Mucosa of stomach (tissue), 1 donor: ENCODE results near the gene BUD31.
A peak's percentile ranks its signal among the peaks of the same experiment; 100 is the strongest.
"Not testable (repeated sequence)": the region's sequence is repeated elsewhere in the genome, so short reads cannot be mapped to it uniquely, and the experiment has no call there.

Source experiments
- H3K27me3 ChIP-seq: one replicate; pipeline ENCODE4 v1.7.0; 2013; ENCODE audit warnings: mild to moderate bottlenecking, low read length; ENCODE audit not compliant: control insufficient read depth, insufficient read depth
- H3K36me3 ChIP-seq: one replicate; pipeline ENCODE4 v1.7.0; 2013; ENCODE audit warnings: low read length; ENCODE audit not compliant: control insufficient read depth, insufficient read depth
- H3K4me1 ChIP-seq: one replicate; pipeline ENCODE4 v1.7.0; 2013; ENCODE audit warnings: mild to moderate bottlenecking, low read length; ENCODE audit not compliant: control insufficient read depth, insufficient read depth
- H3K4me3 ChIP-seq: one replicate; pipeline ENCODE4 v1.7.0; 2013; ENCODE audit warnings: low read length
- H3K9ac ChIP-seq: one replicate; pipeline ENCODE4 v1.7.0; 2013; ENCODE audit warnings: mild to moderate bottlenecking, low read length, moderate library complexity
- H3K9me3 ChIP-seq: one replicate; pipeline ENCODE4 v1.7.0; 2013; ENCODE audit warnings: mild to moderate bottlenecking, low read length, moderate library complexity; ENCODE audit not compliant: control insufficient read depth
- donor health status: Pancreatic carcinoma.

BUD31 gene

DNA sequence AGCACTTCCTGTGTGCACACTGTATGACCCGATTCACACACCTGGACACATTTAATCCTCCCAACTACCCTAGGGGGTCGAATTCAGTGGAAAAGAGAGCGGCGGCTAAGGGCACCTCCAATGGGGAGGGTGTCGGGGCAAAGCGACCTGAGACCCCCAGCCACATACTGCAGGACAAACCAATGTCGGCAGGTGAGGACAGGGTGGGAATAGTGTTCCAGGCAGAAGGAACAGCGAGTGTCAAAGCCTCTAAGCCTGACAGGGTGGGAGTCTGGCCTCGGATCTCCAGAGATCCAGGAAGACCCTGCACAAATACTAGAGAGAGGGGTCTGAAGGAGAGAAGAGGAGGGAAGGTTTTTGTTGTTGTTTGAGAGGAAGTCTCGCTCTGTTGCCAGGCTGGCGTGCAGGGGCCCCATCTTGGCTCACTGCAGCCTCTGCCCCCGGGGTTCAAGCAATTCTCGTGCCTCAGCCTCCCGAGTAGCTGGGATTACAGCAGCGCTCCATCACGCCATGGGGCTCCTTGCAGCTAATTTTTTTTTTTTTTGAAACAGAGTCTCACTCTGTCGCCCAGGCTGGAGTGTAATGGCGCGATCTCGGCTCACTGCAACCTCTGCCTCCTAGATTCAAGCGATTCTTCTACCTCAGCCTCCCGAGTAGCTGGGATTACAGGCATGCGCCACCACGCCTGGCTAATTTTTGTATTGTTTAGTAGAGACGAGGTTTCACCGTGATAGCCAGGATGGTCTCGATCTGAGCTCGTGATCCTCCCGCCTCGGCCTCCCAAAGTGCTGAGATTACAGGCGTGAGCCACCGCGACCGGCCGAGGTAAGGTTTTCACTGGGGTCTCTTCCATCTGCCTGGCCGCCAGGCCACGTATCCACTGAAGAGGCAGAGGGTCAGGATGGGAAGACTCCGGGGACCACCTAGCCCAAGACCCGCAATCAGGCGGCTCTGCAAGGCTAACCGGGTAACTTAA is 35.4 kb upstream of the BUD31 start:
- Histone ChIP-seq H3K27me3 (no peaks in the 10 kb centered on the region), H3K36me3 (no peaks in the 10 kb centered on the region), H3K4me1 (peaks cover 6% of the 10 kb centered on the region), H3K4me3 (no peak overlapping the region), H3K9ac (peak overlapping the region; percentile 64), H3K9me3 (no peaks in the 10 kb centered on the region)

DNA sequence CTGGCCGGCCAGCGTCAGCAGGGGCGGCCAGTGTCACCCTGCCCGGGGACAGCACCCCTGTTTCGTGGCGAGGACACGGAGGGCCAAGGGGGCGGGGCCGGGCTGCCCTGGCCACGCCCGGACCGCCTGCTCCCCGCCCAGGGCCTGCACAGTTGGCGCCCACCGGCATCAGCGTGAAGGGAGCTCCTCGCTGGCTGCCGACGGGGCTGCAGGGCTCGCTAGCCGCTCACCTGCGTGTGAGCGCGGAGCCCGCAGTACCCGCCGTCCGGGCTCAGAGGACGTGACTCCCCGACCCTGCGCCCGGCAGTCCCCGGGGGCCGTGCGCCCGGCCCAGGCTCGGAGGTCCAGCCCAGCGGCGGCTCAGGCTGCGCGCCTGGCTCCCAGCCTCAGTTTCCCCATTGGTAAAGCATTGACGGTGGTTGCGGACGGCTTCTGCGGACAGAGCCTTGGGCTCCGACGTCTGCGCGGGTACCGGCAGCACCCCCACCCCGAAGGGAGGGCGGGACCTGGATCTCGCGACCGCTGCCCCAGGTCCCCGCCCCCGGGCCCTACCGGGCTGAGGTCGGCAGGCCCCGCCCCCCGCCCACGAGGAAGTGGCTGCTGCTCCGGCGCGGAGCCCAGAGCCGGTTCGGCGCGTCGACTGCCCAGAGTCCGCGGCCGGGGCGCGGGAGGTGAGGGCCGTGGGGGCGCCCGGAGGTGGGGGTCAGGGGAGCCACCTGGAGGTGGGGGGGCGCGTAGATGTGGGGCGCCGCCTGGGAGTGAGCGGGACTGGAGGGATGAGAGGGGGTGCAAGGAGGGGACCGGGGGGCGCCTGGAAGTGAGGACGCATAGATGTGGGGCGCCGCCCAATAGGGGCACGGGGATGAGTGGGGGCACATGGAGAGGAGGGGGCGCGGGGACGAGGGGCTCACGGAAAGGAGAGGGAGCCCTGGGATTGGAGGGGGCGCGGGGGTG is 34.4 kb upstream of the BUD31 start, which contains the start of gene ARPC1B:
Gene ARPC1B, plus strand, starts transcription at position 620 of the 954 bp plus-strand sequence. CDS start 10,985 bp downstream, outside the sequence.
- no peaks in the 10 kb centered on the region for H3K27me3 ChIP-seq
- H3K36me3 ChIP-seq = no peaks in the 10 kb centered on the region
- peak within 1 kb of the TSS; percentile 64 for H3K9ac ChIP-seq
- no peaks in the 10 kb centered on the region for H3K9me3 ChIP-seq
- H3K4me1 ChIP-seq = peaks cover 11% of the 10 kb centered on the region
- peak within 1 kb of the TSS; percentile 14 for H3K4me3 ChIP-seq

DNA sequence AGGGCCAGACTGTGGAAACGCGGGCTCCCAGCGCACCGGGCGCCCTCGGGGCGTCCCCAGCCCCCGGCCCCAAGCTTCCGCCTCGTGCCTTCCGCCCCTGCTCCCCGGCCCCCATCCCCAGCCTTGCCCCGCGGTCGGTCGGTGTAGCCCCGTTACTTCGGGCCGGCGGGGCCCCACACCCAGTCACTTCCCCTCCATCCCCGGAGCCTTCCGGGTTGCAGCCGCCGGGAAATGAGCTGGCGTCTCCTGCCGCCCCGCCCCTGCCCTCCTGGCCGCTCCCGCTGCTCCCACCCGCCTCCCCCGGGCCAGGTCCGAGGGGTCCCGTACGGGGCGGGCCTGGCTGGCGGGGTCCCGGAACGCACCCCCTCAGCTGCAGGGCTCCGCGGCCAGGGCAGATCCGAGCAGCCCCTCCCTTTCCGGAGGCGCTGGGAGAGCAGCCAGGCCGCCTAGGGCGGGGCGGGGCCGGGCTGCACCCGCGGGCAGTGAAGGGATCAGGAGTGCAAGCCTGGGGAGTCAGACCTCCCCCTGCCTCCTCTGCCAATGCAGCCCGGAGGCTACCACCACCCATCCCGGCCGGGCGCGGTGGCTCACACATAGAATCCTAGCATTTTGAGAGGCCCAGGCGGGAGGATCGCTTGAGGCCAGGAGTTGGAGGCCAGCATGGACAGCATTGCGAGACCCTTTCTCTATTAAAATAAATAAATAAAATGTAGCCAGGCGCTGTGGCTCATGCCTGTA is 33.5 kb upstream of the BUD31 start:
- Histone ChIP-seq H3K4me3 (peak overlapping the region; percentile 14), H3K4me1 (peaks cover 18% of the 10 kb centered on the region)

DNA sequence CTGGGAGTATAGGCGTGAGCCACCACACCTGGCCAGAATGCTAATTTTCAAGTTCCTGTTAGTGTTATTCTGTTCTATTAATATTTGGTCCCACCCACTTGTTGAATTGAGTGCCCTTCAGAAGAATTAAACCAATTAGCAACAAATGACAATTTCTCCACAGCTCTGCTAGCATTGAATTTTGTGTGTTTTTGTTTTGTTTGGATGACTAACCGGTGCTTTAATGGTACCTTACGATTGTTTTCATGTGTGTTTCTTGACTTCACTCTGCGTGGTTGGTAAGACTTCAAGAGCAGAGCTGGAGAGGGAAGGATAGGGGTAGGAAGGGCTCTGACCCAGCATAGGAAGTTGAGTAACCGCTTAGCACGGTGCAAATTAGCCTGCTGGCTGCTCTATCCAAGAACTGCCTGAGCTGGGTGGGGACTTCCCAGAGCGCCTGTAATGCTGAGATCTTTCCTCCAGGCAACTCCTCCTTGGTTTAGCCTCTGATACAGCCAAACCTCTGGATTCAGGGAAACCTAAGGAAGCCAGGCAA is 29.7 kb upstream of the BUD31 start:
- Histone ChIP-seq H3K4me1 (peaks cover 20% of the 10 kb centered on the region), H3K36me3 (no peaks in the 10 kb centered on the region), H3K9ac (peak overlapping the region; percentile 59), H3K27me3 (no peaks in the 10 kb centered on the region), H3K9me3 (no peaks in the 10 kb centered on the region), H3K4me3 (no peak overlapping the region)

More for the DNA sequence above, 33.5 kb upstream of the BUD31 start:
- H3K9me3 ChIP-seq = no peaks in the 10 kb centered on the region
- H3K9ac ChIP-seq = peak overlapping the region; percentile 64
- no peaks in the 10 kb centered on the region for H3K36me3 ChIP-seq
- no peaks in the 10 kb centered on the region for H3K27me3 ChIP-seq

DNA sequence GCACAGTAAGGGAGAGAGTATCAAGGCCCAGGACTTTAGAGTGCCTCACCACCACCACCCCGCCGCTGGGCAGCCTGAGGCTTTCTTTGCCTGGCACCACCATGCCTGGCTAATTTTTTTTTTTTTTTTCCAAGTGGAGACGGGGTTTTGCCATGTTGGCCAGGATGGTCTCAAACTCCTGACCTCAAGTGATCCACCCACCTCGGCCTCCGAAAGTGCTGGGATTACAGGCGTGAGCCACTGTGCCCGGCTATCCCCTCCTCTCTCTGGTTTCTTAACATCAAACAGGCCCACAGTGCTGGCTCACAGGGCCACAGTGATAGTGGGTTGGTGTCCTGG is 29.1 kb upstream of the BUD31 start:
- H3K36me3 ChIP-seq, H3K4me3 ChIP-seq, H3K9me3 ChIP-seq, H3K27me3 ChIP-seq: not testable (repeated sequence)
- H3K4me1 ChIP-seq = peaks cover 20% of the 10 kb centered on the region
- H3K9ac ChIP-seq = peak overlapping the region; percentile 59

DNA sequence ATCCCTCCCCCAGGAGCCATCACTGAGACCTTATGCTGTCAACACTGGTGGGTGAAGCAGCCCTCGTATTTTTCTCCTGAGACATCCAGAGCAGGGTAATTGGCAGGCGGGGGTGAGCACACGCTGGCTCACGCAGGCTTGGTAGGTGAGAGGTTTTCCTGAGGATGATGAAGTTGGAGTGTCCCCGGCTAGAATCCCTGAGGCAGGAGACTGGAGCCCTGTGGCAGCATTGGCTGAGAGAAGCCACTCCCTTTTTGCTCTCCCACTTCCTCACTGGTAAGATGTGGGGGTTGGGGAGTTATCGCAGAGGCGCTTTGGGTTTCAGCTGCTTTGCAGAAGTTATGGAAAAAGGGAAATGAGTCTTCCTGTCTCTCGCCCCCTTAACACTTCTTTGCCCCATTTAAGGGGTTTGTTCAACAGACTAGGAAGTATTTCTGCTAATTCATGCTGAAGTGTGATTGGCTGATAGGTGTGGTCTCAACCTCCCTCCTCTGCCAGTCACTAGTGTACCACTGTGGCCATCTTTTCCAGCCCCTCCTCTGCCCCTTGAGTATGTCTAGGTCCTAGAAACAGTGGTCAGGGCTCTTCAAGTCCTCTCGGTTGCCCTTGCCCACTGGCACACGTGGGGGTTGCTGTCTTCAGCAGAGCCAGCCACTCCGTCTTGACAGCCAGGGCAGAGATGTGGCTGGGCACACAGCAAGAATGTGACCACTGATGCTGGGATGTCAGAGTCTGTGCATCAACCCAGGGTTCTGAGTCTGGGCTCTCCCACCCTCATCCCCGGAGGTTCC is 28.5 kb upstream of the BUD31 start:
- no peaks in the 10 kb centered on the region for H3K36me3 ChIP-seq

DNA sequence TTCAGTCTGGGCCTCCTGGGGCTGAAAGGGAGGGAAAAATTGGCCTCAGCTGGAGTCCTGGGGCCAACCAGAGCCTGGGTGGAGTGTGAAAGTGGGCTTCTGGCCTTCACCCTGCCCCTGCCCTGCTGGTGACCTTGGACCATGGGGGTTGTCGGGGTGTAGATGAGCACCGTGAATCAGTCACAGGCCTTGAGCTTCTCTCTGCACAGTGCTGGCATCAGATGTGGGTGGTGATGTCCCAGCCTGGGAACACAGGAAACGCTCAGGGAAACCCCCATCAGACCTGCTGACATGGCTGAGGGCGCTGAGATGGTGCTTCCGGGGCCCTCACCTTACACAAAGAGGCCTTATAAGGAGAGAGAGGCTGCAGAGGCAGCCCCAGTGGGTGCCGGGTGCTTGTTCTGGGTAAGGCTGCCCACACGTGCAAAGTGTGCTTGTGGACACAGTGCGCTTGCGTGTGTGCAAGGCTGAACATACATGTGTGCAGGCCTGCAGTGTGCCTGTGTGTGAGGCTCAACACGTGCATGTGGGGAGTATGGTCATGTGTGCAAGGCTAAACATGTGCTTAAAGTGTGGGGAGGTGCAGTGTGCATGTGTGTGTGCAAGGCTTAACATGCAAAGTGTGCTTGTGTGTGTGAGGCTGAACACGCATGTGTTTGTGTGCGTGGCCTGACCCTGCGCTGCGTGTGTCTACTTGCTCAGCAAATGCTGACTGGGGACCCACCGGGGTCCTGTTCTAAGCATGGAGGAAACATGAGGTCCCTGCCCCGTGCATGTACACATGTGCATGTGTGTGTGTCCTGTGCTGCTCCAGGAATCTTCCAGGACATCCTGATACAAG is 27.7 kb upstream of the BUD31 start:
- Histone ChIP-seq H3K4me3 (no peak overlapping the region), H3K9ac (no peak overlapping the region), H3K9me3 (no peaks in the 10 kb centered on the region), H3K27me3 (no peaks in the 10 kb centered on the region), H3K4me1 (peaks cover 20% of the 10 kb centered on the region), H3K36me3 (no peaks in the 10 kb centered on the region)

More for the DNA sequence above, 28.5 kb upstream of the BUD31 start:
- H3K9ac ChIP-seq = peak overlapping the region; percentile 59
- no peaks in the 10 kb centered on the region for H3K9me3 ChIP-seq
- H3K4me3 ChIP-seq = no peak overlapping the region
- H3K4me1 ChIP-seq = peaks cover 20% of the 10 kb centered on the region
- H3K27me3 ChIP-seq = no peaks in the 10 kb centered on the region

DNA sequence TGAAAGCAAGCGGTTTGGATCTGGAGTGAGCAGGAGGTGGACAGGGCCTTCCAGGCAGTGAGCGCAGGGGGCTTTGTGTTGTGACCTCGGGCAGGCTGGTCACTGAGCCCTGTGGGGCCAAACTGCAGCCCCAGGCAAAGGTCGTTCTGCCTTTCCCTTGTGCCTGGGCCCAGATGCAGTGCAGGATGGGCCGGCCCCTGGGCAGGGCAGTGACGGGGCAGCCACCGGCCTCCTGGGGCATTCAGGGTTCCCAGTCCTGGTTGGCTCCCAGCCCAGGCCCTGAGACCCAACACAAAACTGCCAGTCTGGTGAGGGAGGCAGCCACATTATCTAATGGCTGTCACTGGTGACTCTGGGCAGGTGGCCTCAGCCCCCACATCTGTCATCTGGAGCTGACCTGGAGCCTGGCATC is 27.1 kb upstream of the BUD31 start:
- H3K36me3 ChIP-seq = no peaks in the 10 kb centered on the region
- H3K9ac ChIP-seq = no peak overlapping the region
- H3K9me3 ChIP-seq = no peaks in the 10 kb centered on the region
- H3K4me1 ChIP-seq = peaks cover 20% of the 10 kb centered on the region
- H3K27me3 ChIP-seq = no peaks in the 10 kb centered on the region
- no peak overlapping the region for H3K4me3 ChIP-seq

DNA sequence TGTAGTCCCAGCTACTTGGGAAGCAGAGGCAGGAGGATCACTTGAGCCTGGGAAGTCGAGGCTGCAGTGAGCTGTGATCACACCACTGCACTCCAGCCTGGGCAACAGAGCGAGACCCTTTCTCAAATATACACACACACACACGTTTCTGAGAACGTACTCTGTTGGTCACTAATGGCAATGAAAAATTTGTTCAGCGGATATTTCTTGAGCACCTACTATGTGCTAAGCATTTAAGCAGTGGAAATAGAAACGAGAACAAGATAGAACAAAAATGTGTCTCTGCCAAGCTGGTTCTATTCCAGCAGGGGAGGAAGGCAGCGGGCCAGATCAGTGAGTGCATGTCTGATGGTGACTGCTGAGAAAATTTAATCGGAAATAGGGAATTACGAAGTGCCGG is 25.6 kb upstream of the BUD31 start:
- peaks cover 20% of the 10 kb centered on the region for H3K4me1 ChIP-seq

DNA sequence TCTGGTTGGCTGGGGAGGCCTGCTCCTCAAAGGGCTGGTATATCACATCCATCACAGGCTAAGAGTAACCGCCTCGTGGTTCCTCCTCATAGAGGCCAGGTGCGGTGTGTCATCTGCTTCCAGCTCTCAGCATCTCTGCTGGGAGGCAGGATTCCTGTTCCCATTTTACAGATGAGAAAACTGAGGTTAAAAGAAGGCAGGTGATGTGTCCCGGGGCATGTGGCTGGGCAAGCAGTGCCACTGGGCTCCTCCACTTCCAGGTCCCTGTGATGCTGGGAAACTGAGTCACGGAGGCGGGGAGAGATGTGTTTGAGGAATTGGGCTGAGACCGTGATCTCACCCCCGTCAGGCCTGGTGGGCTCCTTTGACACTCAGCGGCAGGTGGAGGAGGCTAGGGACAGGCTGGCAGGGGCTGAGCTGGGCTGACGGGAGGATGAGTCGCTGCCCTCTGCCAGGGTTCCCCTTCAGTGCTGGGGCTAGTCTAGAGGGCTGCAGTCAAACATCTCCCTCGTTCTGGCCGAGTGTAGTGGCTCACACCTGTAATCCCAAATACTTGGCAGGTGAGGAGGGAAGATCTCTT is 24.9 kb upstream of the BUD31 start:
- Histone ChIP-seq H3K27me3 (no peaks in the 10 kb centered on the region), H3K9ac (no peak overlapping the region), H3K4me3 (no peak overlapping the region), H3K36me3 (no peaks in the 10 kb centered on the region), H3K9me3 (no peaks in the 10 kb centered on the region), H3K4me1 (peaks cover 20% of the 10 kb centered on the region)

More for the DNA sequence above, 25.6 kb upstream of the BUD31 start:
- H3K27me3 ChIP-seq = no peaks in the 10 kb centered on the region
- H3K9ac ChIP-seq = no peak overlapping the region
- H3K36me3 ChIP-seq = no peaks in the 10 kb centered on the region
- no peak overlapping the region for H3K4me3 ChIP-seq
- no peaks in the 10 kb centered on the region for H3K9me3 ChIP-seq
